ENCODE data around the gene MRPS34.
A peak's percentile ranks its signal among the peaks of the same experiment; 100 is the strongest.

Gene MRPS34

DNA sequence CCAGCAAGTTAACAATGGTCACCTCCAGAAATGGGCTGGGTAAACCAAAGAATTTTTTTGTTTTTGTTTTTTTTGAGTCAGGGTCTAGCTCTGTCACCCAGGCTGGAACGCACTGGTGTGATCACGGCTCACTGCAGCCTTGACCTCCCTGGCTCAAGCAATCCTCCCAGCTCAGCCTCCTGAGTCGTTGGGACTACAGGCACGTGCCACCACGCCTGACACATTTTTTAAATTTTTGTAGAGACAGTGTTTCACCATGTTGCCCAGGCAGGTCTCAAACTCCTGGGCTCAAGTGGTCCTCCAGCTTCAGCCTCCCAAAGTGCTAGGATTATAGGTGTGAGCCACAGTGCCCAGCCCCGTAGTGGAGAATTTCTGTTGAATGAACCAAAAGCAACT lies 7.7 kb upstream of the MRPS34 start:
- no peak for DNase-seq

- DNase-seq = no peak
Observed at GRCh38 chr16:1779741-1780676, 7.1 kb upstream of the MRPS34 start.

GRCh38 chr16:1779234-1779701 lies 6.3 kb upstream of the MRPS34 start:
- DNase-seq = no peak

DNA sequence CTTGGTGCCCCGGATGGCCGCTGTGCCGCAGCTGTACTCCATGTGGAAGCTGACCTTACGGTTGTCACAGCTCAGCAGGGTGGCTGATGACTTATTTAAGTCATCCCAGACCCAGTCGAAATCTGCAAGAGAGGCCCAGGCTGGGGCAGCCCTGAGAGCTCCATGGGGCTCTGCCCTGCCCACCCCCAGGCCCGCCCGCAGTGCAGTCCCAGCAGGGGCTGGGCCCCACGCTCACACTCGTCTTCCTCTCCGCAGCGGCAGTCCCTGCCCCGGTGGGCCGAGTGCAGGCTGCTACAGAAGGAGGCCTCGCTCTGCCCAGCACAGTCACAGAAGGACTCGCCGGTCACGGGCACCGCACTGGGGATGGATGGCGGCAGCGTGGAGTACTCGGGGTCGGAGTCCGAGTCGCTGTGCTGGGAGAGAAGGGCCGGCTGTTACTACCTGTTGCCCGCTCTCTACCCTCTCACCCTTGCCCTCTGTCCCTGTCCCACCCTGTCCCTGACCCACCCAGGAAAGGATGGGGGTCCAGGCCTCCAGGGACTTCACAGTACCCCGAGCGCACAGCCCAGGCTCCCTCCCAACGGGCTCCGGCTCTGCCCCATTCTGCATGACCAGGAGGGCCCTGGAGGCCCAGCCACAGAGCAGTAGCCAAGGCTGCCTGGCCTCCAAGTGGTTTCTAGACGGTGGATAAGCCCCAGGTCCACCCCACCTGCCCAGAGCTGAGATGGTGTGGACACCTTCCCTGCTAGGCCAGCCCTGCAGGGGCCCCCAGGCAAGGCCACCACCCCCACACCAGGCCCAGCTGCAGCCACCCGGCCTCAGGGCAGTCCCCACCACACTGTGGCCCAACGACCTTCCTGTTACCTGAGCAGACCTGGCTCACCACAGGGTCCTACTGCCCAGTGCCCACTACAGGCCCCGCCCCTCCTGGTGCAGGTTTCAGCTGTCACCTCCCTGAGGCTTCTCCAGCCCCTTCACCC lies 5.6 kb upstream of the MRPS34 start:
- DNase-seq = no peak

DNA sequence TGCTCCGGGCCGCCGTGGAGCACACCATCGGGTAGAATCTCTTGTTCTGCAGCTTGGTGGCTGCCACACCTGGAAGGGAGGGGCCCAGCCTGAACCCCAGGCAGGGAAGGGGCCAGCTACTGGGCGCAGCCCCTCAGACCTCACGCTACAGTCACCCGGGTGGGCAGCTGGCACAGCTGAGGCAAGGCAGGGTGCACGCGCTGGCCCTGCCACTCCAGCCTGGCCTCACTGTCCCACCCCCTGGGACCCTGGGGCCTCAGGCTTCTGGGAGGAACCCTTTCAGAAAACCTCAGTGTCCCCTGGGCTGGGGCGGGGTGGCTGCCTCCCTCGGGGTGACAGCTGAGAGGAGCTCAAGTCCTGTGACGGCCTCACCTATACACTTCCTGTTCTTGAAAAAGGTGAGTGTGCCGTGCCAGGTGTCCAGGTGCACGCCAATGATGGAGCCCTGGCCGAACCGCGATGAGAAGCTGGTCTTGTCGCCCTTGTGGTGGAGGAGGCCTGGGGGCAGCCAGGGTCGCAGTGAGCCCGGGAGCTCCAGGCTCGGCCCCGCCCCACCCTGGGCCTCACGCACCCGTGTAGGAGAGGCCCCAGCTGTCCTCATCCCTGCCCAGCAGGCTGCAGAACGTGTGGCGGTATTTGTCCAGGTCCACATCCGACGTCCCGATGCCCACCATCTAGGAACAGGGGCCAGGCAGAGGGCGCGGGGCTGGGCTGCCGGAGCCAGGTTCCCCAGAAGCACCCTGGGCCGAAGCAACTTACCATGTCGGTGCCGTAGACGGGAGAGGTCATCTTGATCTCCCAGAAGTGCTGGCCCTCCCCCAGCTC lies 4.7 kb upstream of the MRPS34 start:
- no peak for DNase-seq

- DNase-seq = no peak
Observed at GRCh38 chr16:1776991-1777374, 4.0 kb upstream of the MRPS34 start.

- no peak for DNase-seq
Observed at GRCh38 chr16:1776672-1776955, 3.7 kb upstream of the MRPS34 start.

- no peak for DNase-seq
Observed at GRCh38 chr16:1775846-1776671, 3.1 kb upstream of the MRPS34 start.

DNA sequence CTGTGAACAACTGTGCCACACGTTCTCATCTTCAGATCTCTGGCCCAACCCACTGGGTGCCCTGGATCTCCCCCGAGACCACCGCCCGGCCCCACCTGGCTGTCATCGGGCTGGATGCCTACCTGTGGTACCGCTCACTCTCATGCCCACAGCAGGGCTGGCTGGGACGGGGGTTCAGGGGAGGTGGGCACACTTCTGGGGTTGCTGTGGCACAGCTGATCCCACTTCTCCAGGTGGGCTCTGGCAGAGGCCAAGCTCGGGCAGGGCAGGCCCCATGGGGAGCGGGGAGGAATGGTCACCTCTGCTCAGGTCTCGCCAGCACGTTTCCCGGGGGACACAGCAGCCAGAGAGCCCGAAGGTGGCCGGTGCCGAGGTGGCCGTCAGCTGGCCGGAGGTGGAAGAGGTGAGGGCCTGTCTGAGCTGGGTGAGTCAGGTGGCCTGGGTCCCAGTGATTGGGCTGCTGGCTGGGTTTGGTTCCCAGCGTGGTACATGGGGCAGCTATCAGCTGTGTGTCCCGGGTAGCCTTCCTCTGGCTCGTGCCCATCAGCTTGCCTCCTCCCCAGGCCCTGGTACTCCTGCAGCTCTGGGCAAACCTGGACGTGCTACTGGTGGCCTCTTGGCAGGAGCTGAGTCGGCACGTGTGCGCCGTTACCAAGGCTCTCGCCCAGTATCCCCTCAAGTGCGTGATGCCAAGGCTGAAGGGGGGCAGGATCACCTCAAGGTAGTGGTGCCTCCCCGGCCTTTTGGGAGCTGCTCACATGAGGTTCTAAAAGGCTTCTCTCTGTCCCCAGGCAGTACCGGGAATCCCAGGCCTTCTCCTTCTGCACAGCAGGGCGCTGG lies 2.3 kb upstream of the MRPS34 start:
- DNase-seq = no peak

- no peak for DNase-seq
Observed at GRCh38 chr16:1774448-1774780, 1.5 kb upstream of the MRPS34 start.

DNA sequence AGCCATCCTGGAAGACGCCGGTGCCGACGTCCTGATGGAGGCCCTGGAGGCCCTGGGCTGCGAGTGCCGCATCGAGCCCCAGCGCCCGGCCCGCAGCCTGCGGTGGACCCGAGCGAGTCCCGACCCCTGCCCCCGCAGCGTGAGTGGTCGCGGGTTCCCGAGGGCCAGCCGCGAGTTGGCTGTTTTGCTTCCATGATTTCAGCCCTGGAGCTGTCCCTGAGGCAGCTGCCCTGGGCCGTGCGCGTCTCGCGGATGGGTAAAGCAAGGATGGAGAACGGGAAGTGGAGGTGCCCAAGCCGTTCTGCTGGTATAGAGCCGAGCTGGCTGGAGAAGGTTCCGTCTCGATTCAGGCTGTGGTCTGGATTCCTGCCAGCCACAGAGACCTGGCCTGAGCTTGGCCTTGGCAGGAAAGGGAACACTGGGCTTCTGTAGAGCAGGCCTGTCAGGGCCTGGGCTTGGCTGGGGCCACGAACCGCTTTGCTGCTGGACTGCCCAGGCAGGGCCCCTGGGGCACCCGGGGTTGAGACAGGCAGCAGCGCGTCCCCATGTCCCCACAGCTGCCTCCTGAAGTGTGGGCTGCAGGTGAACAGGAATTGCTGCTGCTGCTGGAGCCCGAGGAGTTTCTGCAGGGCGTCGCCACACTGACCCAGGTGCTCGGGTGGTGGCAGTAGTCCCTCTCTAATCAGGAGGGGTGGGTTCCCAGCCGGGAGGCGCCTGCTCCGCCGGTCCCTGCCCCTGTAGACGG lies 941 bp upstream of the MRPS34 start:
- DNase-seq = no peak

- peak; percentile 74 for DNase-seq
Observed at GRCh38 chr16:1772362-1772907, 499 bp downstream of the MRPS34 start, which contains the start of gene EME2. Gene EME2, plus strand, starts transcription at chr16:1772810. Its CDS starts 418 bp downstream, at chr16:1773228.

DNA sequence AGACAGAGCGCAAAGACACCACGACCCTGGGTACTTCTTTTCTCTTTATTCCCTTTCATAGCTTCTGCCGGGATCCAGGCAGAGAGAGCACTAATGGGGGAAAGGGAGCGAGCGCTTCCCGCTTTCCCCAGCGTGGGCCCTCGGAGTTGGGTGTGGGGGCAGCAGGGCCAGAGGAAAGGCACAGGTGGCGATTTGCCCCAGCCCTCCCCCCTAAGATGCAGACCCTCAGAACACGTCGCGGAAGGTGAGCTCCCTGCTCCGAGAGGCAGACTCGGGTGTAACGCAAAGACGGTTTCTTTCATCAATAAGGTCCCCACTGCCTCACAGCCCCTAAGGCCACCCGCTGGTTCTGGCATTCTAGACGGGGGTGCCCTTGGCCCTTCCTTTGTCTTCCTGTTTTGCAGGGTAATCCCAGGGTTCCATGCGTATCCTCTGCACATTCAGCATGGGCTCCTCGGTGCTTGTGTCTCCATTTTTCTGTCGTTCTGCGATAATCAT lies 1.0 kb downstream of the MRPS34 start:
- DNase-seq = no peak

GRCh38 chr16:1771188-1771863 lies 1.6 kb downstream of the MRPS34 start, which contains the start of gene NME3:
Gene NME3, minus strand, starts transcription at chr16:1771543. Its CDS starts 9 bp downstream, at chr16:1771534.
- DNase-seq = peak; percentile 86

GRCh38 chr16:1770328-1771187 lies 2.4 kb downstream of the MRPS34 start:
- peak; percentile 56 for DNase-seq

DNA sequence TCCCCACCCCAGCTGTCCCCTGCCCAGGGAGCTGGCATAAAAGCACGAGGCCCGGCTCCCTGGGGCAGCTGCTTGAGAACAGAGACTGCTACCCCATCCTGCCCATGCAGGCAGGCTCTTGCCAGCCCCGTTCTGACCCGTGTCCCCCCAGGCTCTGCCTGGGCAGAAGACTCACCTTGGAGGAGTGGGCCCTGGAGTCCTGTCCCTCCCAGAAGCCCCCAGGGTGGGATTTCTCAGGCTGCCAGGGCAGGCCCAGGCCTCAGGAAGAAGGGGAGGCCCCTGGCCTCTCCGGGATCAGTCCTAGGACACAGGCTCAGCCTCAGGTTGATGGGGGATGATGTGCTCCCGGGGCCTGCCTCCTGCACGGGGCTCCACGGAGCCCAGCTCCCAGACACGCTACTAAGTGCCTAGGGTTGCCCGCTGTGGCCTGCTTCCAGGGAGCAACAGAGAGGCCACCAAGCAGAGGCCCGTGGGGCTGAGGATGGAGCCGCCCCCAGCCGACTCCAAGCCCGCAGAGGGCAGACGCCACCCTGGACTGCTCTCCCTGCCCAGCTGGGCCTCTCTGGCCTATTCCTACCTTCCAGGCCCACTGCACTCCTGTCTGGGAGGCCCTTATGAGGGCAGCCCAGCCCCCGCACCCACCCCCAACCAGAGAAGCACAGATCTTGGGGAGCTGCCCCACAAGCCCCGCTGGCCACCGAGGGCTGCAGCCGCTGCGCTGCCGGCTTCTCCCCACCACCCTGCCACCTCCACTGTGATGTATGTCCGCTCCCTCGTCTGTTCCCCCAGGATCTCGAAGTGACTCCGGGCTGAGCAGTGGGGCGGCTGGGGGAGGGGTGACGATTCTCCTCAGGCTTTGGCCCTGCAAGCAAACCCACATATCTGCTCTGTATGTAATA lies 3.3 kb downstream of the MRPS34 start:
- no peak for DNase-seq

All from activated CD4-positive, alpha-beta T cell treated with anti-CD3 and anti-CD28 coated beads, Interleukin-2, Interleukin-6, amounts not matched to agents 100 ng/mL and 50 ng/mL, durations not matched to agents 16 hours and 8 hours (primary cell).